PFSK-1 (cell line): ENCODE measurements around the gene PIK3R1.

Experiments
- FOXP2 ChIP-seq: optimal IDR thresholded peaks from 2 replicates; pipeline ENCODE3; 2011; ENCODE audit warnings: borderline replicate concordance, control low read depth, inconsistent platforms; ENCODE audit not compliant: insufficient read depth; ENCODE audit errors: extremely low read length, extremely low read depth
- POLR2AphosphoS5 ChIP-seq: IDR thresholded peaks from 2 replicates; pipeline ENCODE4 v1.6.1; 2012; ENCODE audit warnings: low read depth, mild to moderate bottlenecking, control low read depth, low read length, moderate library complexity
- SIN3A ChIP-seq: IDR thresholded peaks from 2 replicates; pipeline ENCODE4 v1.6.1; 2012; ENCODE audit warnings: mild to moderate bottlenecking, low read length, moderate library complexity, borderline replicate concordance; ENCODE audit not compliant: insufficient read depth
- TAF1 ChIP-seq: IDR thresholded peaks from 2 replicates; pipeline ENCODE4 v1.6.1; 2012; ENCODE audit warnings: low read length, control low read depth, borderline replicate concordance; ENCODE audit not compliant: insufficient read depth
- TF ChIP-seq, protein P1 (sequence below), 2 experiments: IDR thresholded peaks; 2 replicates each; pipeline versions ENCODE4 v1.6.1 to v1.8.0; 2011 to 2012; ENCODE audit warnings: low read depth in 2 of 2, low read length in 2 of 2, control low read depth in 1 of 2, inconsistent platforms in 1 of 2, mild to moderate bottlenecking in 1 of 2, moderate library complexity in 1 of 2; ENCODE audit not compliant: insufficient read depth in 1 of 2

The PIK3R1 gene

DNA sequence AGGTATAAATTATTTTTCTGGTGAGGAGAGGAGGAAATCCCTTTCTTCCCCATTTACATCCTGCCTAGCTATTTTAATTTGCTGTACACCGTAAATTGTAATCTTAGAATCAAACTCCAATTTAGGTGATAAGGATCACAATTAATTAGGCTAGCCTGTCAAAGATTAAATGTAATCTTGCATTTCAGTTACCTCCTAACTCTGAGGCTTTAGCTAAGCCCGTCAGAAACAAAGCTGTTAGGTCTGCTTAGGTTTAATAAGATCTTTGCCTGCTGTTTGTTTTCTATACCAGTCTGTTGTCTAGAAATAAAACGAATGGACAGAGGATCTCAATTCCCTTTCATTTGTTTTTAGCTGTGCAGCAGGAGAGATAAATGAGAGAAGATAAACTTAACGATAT lies 51.5 kb downstream of the PIK3R1 start:
- TF ChIP-seq, protein P1, sequence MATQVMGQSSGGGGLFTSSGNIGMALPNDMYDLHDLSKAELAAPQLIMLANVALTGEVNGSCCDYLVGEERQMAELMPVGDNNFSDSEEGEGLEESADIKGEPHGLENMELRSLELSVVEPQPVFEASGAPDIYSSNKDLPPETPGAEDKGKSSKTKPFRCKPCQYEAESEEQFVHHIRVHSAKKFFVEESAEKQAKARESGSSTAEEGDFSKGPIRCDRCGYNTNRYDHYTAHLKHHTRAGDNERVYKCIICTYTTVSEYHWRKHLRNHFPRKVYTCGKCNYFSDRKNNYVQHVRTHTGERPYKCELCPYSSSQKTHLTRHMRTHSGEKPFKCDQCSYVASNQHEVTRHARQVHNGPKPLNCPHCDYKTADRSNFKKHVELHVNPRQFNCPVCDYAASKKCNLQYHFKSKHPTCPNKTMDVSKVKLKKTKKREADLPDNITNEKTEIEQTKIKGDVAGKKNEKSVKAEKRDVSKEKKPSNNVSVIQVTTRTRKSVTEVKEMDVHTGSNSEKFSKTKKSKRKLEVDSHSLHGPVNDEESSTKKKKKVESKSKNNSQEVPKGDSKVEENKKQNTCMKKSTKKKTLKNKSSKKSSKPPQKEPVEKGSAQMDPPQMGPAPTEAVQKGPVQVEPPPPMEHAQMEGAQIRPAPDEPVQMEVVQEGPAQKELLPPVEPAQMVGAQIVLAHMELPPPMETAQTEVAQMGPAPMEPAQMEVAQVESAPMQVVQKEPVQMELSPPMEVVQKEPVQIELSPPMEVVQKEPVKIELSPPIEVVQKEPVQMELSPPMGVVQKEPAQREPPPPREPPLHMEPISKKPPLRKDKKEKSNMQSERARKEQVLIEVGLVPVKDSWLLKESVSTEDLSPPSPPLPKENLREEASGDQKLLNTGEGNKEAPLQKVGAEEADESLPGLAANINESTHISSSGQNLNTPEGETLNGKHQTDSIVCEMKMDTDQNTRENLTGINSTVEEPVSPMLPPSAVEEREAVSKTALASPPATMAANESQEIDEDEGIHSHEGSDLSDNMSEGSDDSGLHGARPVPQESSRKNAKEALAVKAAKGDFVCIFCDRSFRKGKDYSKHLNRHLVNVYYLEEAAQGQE (IDR thresholded peaks at IDR 0.05; ENCODE audit: insufficient read depth in 1 of 2, low read depth in 2 of 2, low read length in 2 of 2), result no peak
- TF ChIP-seq TAF1, result no peak

DNA sequence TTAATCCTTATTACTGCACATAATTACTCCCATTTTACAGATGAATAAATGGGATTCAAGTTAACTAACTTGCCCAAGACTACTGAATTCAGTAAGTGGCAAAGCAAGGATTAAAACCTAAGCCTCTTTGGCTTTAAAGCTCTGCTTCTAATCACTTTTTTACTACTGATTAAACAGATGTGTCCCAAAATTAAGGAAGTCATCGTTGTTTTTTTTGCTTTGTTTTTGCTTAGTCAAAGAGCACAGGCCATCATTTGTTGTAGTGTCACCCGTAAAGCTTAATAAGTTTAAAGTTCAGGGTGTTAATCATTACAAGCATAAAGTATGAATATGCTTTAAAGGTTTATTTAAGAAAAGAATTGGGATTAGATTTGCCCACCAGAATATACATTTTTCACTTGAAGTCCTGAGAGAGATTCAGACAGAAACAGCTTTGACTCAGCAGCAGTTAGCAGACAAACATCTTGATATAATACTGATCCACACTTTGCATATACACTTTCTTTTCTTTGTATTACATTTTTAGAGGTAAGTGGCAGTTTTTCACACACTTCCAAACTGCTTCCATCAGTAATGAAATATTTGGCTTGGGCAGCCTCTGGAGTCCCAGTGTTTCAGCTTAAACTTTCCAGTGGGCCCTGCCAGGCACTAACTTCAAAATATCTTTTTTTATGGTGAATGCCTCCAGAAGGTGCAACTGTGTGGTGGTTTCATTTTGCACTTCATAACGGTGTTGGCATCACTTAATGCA lies 52.7 kb downstream of the PIK3R1 start:
- TF ChIP-seq POLR2AphosphoS5 (no peak), SIN3A (no peak), TAF1 (no peak), FOXP2 (no peak)
- TF ChIP-seq, protein P1 (IDR thresholded peaks at IDR 0.05; ENCODE audit: insufficient read depth in 1 of 2, low read depth in 2 of 2, low read length in 2 of 2), result no peak

DNA sequence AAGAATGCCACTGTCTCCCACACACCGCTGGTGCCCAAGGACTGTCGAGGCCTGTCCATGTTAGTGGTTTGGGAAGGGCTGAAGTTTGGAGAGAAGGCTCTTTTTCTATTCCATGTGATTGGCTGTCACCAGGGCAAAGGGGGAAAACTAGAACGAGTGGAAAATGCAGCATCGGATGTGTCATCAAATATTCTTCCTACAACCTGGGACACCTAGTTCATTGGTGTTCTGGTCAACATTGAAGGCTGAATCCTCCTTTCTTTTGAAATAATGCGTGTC lies 53.2 kb downstream of the PIK3R1 start:
- no peak for TF ChIP-seq FOXP2
- no peak for TF ChIP-seq SIN3A
- TF ChIP-seq, protein P1 (IDR thresholded peaks at IDR 0.05; ENCODE audit: insufficient read depth in 1 of 2, low read depth in 2 of 2, low read length in 2 of 2), result no peak
- TF ChIP-seq POLR2AphosphoS5, result no peak
- TF ChIP-seq TAF1, result no peak

DNA sequence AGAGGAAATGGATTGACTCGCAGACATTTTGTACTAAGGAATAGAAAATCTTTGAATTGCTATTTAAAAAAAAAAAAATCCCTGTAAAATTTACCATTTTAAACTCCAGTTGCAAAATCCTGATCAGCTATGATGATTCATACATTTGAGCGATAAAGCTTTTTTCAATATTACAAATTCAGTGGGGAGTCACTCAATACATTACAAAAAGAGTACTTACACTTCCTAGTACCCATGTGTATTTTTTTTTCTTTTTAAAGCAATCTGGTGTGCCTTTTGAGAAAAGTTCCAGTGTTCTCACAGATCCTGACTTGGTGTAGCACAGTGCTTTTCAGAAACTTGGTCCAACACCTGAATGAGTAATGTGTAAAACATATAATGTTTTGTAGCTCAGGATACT lies 54.3 kb downstream of the PIK3R1 start:
- TF ChIP-seq TAF1 (no peak), FOXP2 (no peak)

DNA sequence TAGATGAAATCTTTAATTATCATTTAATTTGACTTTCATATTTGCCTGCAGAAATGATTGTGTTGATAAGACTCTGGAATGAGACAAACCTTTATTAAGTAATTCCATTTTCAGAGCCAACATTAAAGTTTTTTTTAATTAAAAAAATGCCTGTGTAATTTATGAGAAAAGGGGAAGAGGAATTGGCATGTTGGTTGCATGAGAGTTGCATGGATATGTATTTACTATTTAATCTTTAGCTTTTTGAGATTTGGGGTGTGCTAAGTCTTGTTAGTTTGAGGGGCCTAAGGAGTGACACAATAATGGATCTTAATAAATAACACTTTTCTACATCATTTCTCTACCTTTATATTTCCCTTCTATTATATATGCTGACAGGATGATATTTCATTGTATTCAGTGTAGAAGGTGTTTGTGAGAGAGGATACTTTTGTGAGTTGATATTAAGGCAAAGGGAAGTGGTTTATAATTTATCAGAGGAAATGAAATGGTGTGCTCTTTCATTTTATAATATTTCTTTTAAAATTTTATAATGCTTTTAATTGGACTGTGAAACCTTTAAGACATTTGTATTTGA lies 54.9 kb downstream of the PIK3R1 start:
- TF ChIP-seq, protein P1 (IDR thresholded peaks at IDR 0.05; ENCODE audit: insufficient read depth in 1 of 2, low read depth in 2 of 2, low read length in 2 of 2), result no peak
- TF ChIP-seq FOXP2 (no peak), SIN3A (no peak), POLR2AphosphoS5 (no peak), TAF1 (no peak)
